K562 (cell line): Measurements from ENCODE around the gene ABHD1. TPM values are rescaled to one million over a fixed set of nuclear protein-coding genes. Genes with fewer than 3 reads are reported as not detected.

Experiments used
- C11orf30 ChIP-seq: fragments of 450-650 bp; IDR thresholded peaks from 2 replicates; pipeline ENCODE4 v1.6.1; 2016; ENCODE audit warnings: low read depth, mild to moderate bottlenecking
- CEBPG ChIP-seq, 3 experiments: fragments of 200-800 bp in 1 of 3; sonication (Bioruptor generic) in 1 of 3; sonication (generic) in 1 of 3; formaldehyde crosslinking in 1 of 3; IDR thresholded peaks in 2 of 3; conservative IDR thresholded peaks in 1 of 3; 2 replicates each; pipeline versions ENCODE4 v1.6.1 to v1.8.0; 2016 to 2022; ENCODE audit warnings: missing compliant biosample characterization in 2 of 3, missing genetic modification characterization in 2 of 3, mild to moderate bottlenecking in 1 of 3, missing genetic modification reagents in 1 of 3
- CGGBP1 ChIP-seq: fragments of 250-450 bp; sonication (Bioruptor Pico); IDR thresholded peaks from 2 replicates; pipeline ENCODE4 v1.9.0; 2021; ENCODE audit warnings: mild to moderate bottlenecking
- CTCF ChIP-seq, 3 experiments: IDR thresholded peaks in 2 of 3; conservative IDR thresholded peaks in 1 of 3; 2 replicates each; pipeline ENCODE4 v1.5.1; 2011 to 2012; ENCODE audit warnings: low read length in 3 of 3, mild to moderate bottlenecking in 3 of 3, control low read depth in 2 of 3, improper control_type of control experiment in 1 of 3, inconsistent platforms in 1 of 3, low read depth in 1 of 3, mixed read lengths in 1 of 3, moderate library complexity in 1 of 3; ENCODE audit not compliant: insufficient read depth in 2 of 3
- DEAF1 ChIP-seq: fragments of 450-650 bp; formaldehyde crosslinking; IDR thresholded peaks from 2 replicates; pipeline ENCODE4 v1.4.0; 2020; ENCODE audit warnings: mild to moderate bottlenecking, moderate library complexity
- JUND ChIP-seq, 2 experiments: IDR thresholded peaks; 2 replicates in 1 of 2; 3 replicates in 1 of 2; pipeline ENCODE4 v1.6.1; 2011; ENCODE audit warnings: borderline replicate concordance in 2 of 2, low read depth in 2 of 2, low read length in 2 of 2, improper control_type of control experiment in 1 of 2, missing biosample characterization in 1 of 2, missing genetic modification characterization in 1 of 2, missing genetic modification reagents in 1 of 2
- MAFG ChIP-seq: fragments of 450-650 bp; conservative IDR thresholded peaks from 2 replicates; pipeline ENCODE4 v1.6.1; 2016; ENCODE audit warnings: missing genetic modification characterization, missing compliant biosample characterization
- MTA3 ChIP-seq: fragments of 450-650 bp; formaldehyde crosslinking; IDR thresholded peaks from 2 replicates; pipeline ENCODE4 v1.6.1; 2017; ENCODE audit warnings: mild to moderate bottlenecking, borderline replicate concordance
- NBN ChIP-seq: fragments of 450-650 bp; IDR thresholded peaks from 2 replicates; pipeline ENCODE4 v1.6.1; 2016; ENCODE audit warnings: low read depth, mild to moderate bottlenecking
- NCOR1 ChIP-seq: fragments of 450-650 bp; IDR thresholded peaks from 2 replicates; pipeline ENCODE4 v1.6.1; 2016; ENCODE audit warnings: mild to moderate bottlenecking, moderate library complexity
- NFRKB ChIP-seq: fragments of 450-650 bp; IDR thresholded peaks from 2 replicates; pipeline ENCODE4 v1.6.1; 2016; ENCODE audit warnings: low read depth
- PCBP1 ChIP-seq: fragments of 200-400 bp; formaldehyde crosslinking; IDR thresholded peaks from 2 replicates; pipeline ENCODE4 v1.6.1; 2018; ENCODE audit warnings: mild to moderate bottlenecking, low read depth, low read length; ENCODE audit not compliant: poor library complexity, severe bottlenecking
- SLC30A9 ChIP-seq: fragments of 250-450 bp; sonication (Bioruptor Pico); IDR thresholded peaks from 2 replicates; pipeline ENCODE4 v1.8.0; 2022; ENCODE audit warnings: mild to moderate bottlenecking, moderate library complexity
- SMAD3 ChIP-seq: fragments of 450-650 bp; formaldehyde crosslinking; conservative IDR thresholded peaks from 2 replicates; pipeline ENCODE4 v1.4.0; 2020; ENCODE audit warnings: mild to moderate bottlenecking
- STAG1 ChIP-seq: sonication (generic); formaldehyde crosslinking; IDR thresholded peaks from 2 replicates; pipeline ENCODE4 v1.5.0; 2020; ENCODE audit warnings: missing genetic modification reagents, borderline replicate concordance
- TAL1 ChIP-seq: fragments of 450-650 bp; IDR thresholded peaks from 2 replicates; pipeline ENCODE4 v1.6.1; 2016; ENCODE audit warnings: mild to moderate bottlenecking
- TGIF2 ChIP-seq: sonication (generic); formaldehyde crosslinking; IDR thresholded peaks from 2 replicates; pipeline ENCODE4 v1.8.1; 2022; ENCODE audit warnings: mild to moderate bottlenecking, missing genetic modification reagents, moderate library complexity
- ZNF23 ChIP-seq: fragments of 250-450 bp; sonication (Bioruptor Pico); IDR thresholded peaks from 2 replicates; pipeline ENCODE4 v1.4.0; 2020; ENCODE audit warnings: mild to moderate bottlenecking
- ZNF253 ChIP-seq: fragments of 250-450 bp; sonication (Bioruptor Pico); conservative IDR thresholded peaks from 2 replicates; pipeline ENCODE4 v1.6.1; 2021; ENCODE audit warnings: mild to moderate bottlenecking
- ZNF316 ChIP-seq: fragments of 450-650 bp; IDR thresholded peaks from 2 replicates; pipeline ENCODE4 v1.6.1; 2016
- ZNF41 ChIP-seq: fragments of 250-450 bp; sonication (Bioruptor Pico); conservative IDR thresholded peaks from 2 replicates; pipeline ENCODE4 v1.4.0; 2020; ENCODE audit warnings: mild to moderate bottlenecking
- ZNF583 ChIP-seq: fragments of 250-450 bp; sonication (Bioruptor Pico); IDR thresholded peaks from 2 replicates; pipeline ENCODE4 v1.4.0; 2020
- ZNF639 ChIP-seq, 2 experiments: fragments of 200-800 bp in 1 of 2; sonication (Bioruptor generic) in 1 of 2; sonication (generic) in 1 of 2; formaldehyde crosslinking in 1 of 2; IDR thresholded peaks in 1 of 2; conservative IDR thresholded peaks in 1 of 2; 2 replicates each; pipeline versions ENCODE4 v1.5.0 to v1.6.1; 2016 to 2020; ENCODE audit warnings: missing compliant biosample characterization in 1 of 2, missing genetic modification characterization in 1 of 2, missing genetic modification reagents in 1 of 2
- ZNF764 ChIP-seq: fragments of 250-450 bp; sonication (Bioruptor Pico); IDR thresholded peaks from 2 replicates; pipeline ENCODE4 v1.4.0; 2020; ENCODE audit warnings: low read depth, mild to moderate bottlenecking, moderate library complexity
- ZSCAN29 ChIP-seq: fragments of 450-650 bp; IDR thresholded peaks from 2 replicates; pipeline ENCODE4 v1.6.1; 2017
- polyA plus RNA-seq, 8 experiments: library from polyadenylated mRNA; depleted of rRNA in 4 of 8; stranded (reverse) in 5 of 8; unstranded in 3 of 8; fragments of >200 nt; fragmentation: Nextera tagmentation in 2 of 8; fragmentation: Illumina TruSeq in 1 of 8; extraction: Ambion mirVana in 2 of 8; extraction: Trizol in 1 of 8; gene quantifications; 2 replicates each; pipeline versions ENCODE4 v1.2.1 to v1.2.3, GENCODE V29; 2011 to 2014; ENCODE audit warnings: inconsistent platforms in 1 of 8, missing spikeins in 1 of 8
- total RNA-seq, 7 experiments: library from RNA; depleted of rRNA in 6 of 7; stranded (reverse); fragments of >200 nt in 6 of 7; fragmentation: Illumina TruSeq in 2 of 7; extraction: Trizol in 2 of 7; gene quantifications; 2 replicates each; pipeline versions ENCODE4 v1.2.1 to v1.2.3, GENCODE V29; 2011 to 2021; ENCODE audit warnings: low replicate concordance in 1 of 7

Gene ABHD1
- total and polyA plus RNA-seq, 9 of the 15 experiments (the other 6 are each of a cell fraction or from before 2014, with no cell fraction given), result 0.10 to 0.16 (median 0.11) TPM; not detected in 5

GRCh38 chr2:27085673-27086089, 37.9 kb upstream of the ABHD1 start (continued):
- TF ChIP-seq CEBPG (CRISPR knock-in tag; IDR thresholded peaks at IDR 0.05), result no peak
- TF ChIP-seq CEBPG (tag; conservative IDR thresholded peaks at IDR 0.05 in 1 of 2, IDR thresholded peaks at IDR 0.05 in 1 of 2), result no peak
- peak; percentile 22 for TF ChIP-seq PCBP1
- TF ChIP-seq NCOR1, result no peak
- no peak for TF ChIP-seq ZNF253
- no peak for TF ChIP-seq TGIF2
- TF ChIP-seq NBN, result no peak
- no peak for TF ChIP-seq ZNF316
- 0 out of 2 replicates have a peak, but pooled peaks have one; percentile 23 for TF ChIP-seq JUND (IDR thresholded peaks at IDR 0.05; ENCODE audit: borderline replicate concordance, low read depth, low read length)
- TF ChIP-seq JUND (tag; IDR thresholded peaks at IDR 0.05; ENCODE audit: borderline replicate concordance, low read depth, low read length), result no peak
- TF ChIP-seq MTA3, result peak; percentile 20; the same call in 1 of the 2 replicates
- TF ChIP-seq NFRKB, result no peak
- TF ChIP-seq C11orf30, result peak; percentile 54
- no peak for TF ChIP-seq ZNF639 (CRISPR knock-in tag; conservative IDR thresholded peaks at IDR 0.05 in 1 of 2, IDR thresholded peaks at IDR 0.05 in 1 of 2)
- TF ChIP-seq SLC30A9 (CRISPR knock-in tag), result no peak
- no peak for TF ChIP-seq ZNF23 (CRISPR knock-in tag)
- no peak for TF ChIP-seq TAL1
- peak; percentile 96 for TF ChIP-seq ZSCAN29
- TF ChIP-seq ZNF41 (CRISPR knock-in tag), result no peak
- TF ChIP-seq CTCF (IDR thresholded peaks at IDR 0.05 in 2 of 3, conservative IDR thresholded peaks at IDR 0.05 in 1 of 3; ENCODE audit: insufficient read depth in 2 of 3, low read depth in 1 of 3, low read length in 3 of 3), result peak; percentile 57 to 65 (median 63)
- TF ChIP-seq MAFG (tag), result peak; percentile 18; the same call in 1 of the 2 replicates
- TF ChIP-seq DEAF1 (CRISPR knock-in tag), result peak; percentile 58; the same call in 1 of the 2 replicates
- TF ChIP-seq CGGBP1 (CRISPR knock-in tag), result no peak
- peak; percentile 48; the same call in 1 of the 2 replicates for TF ChIP-seq STAG1 (CRISPR knock-in tag)
- no peak for TF ChIP-seq ZNF764 (CRISPR knock-in tag)
- no peak for TF ChIP-seq SMAD3
- no peak for TF ChIP-seq ZNF583 (CRISPR knock-in tag)
